Measurements from ENCODE around the gene DNAJC9.

DNAJC9 gene

DNA sequence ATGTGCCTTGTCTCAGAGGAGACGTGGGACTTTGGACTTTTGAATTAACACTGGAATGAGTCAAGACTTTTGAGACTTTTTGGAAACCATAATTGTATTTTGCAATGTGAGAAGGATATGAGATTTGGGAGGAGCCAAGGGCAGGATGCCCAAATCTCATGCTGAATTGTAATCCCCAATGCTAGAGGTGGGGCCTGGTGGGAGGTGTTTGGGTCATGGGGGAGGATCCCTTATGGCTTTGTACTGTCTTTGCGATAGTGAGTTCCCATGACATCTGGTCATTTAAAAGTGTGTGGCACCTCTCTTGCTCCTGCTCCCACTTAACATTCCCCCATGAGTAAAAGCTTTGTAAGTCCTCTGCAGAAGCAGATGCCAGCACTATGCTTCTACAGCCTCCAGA lies 39.2 kb downstream of the DNAJC9 start:
- no peaks in the 10 kb centered on the region for H3K79me2 ChIP-seq (ENCODE audit: control insufficient read depth, low read length)
- TF ChIP-seq, protein P1, sequence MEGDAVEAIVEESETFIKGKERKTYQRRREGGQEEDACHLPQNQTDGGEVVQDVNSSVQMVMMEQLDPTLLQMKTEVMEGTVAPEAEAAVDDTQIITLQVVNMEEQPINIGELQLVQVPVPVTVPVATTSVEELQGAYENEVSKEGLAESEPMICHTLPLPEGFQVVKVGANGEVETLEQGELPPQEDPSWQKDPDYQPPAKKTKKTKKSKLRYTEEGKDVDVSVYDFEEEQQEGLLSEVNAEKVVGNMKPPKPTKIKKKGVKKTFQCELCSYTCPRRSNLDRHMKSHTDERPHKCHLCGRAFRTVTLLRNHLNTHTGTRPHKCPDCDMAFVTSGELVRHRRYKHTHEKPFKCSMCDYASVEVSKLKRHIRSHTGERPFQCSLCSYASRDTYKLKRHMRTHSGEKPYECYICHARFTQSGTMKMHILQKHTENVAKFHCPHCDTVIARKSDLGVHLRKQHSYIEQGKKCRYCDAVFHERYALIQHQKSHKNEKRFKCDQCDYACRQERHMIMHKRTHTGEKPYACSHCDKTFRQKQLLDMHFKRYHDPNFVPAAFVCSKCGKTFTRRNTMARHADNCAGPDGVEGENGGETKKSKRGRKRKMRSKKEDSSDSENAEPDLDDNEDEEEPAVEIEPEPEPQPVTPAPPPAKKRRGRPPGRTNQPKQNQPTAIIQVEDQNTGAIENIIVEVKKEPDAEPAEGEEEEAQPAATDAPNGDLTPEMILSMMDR (IDR thresholded peaks at IDR 0.05; ENCODE audit: low read depth, low read length, poor library complexity, severe bottlenecking) = no peak
- TF ChIP-seq EZH2phosphoT487 (IDR thresholded peaks at IDR 0.05; ENCODE audit: borderline replicate concordance, low read length) = no peak
- H3K9me2 ChIP-seq (replicated peaks; ENCODE audit: control insufficient read depth, low read length) = no peaks in the 10 kb centered on the region
- no peaks in the 10 kb centered on the region for H3F3A ChIP-seq (ENCODE audit: control insufficient read depth, insufficient read depth)
- H4K20me1 ChIP-seq (ENCODE audit: control insufficient read depth, insufficient read depth, low read depth, low read length) = no peaks in the 10 kb centered on the region
- H3K4me3 ChIP-seq (ENCODE audit: low read length) = no peak overlapping the region
- H3K27me3 ChIP-seq (ENCODE audit: control insufficient read depth, low read length) = no peaks in the 10 kb centered on the region
- no peak overlapping the region for H3K4me2 ChIP-seq (ENCODE audit: low read length)
- no peaks in the 10 kb centered on the region for H3K36me3 ChIP-seq (ENCODE audit: control insufficient read depth, low read length)
- H3K4me1 ChIP-seq (ENCODE audit: control insufficient read depth, low read length) = no peaks in the 10 kb centered on the region
- no peak overlapping the region for H3K27ac ChIP-seq (ENCODE audit: low read depth, low read length)
- H3K9me3 ChIP-seq (ENCODE audit: control insufficient read depth, insufficient read depth, low read length) = no peaks in the 10 kb centered on the region

DNA sequence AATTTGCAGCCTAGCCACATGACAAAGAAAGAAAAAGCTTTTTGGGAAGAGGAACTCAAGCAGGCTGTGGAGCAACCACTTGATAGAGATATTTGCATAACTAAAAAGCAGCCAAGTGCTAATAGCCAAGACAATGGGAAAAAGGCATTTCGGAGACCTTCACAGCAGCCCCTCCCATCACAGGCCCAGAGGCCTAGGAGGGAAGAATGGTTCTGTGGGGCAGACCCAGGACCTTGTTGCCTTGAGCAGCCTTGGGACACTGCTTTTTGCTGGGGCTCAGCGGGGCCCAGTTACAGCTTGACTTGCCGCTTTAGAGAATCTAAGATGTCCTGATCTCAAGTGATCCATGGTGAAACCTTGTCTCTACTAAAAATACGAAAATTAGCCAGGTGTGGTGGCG lies 40.7 kb downstream of the DNAJC9 start:
- Histone ChIP-seq H3K79me2 (ENCODE audit: control insufficient read depth, low read length) (no peaks in the 10 kb centered on the region), H3K4me1 (ENCODE audit: control insufficient read depth, low read length) (no peaks in the 10 kb centered on the region), H3K9me2 (replicated peaks; ENCODE audit: control insufficient read depth, low read length) (no peaks in the 10 kb centered on the region), H4K20me1 (ENCODE audit: control insufficient read depth, insufficient read depth, low read depth, low read length) (no peaks in the 10 kb centered on the region), H3K4me3 (ENCODE audit: low read length) (no peak overlapping the region), H3K4me2 (ENCODE audit: low read length) (no peak overlapping the region), H3K27me3 (ENCODE audit: control insufficient read depth, low read length) (no peaks in the 10 kb centered on the region), H3K27ac (ENCODE audit: low read depth, low read length) (no peak overlapping the region), H3F3A (ENCODE audit: control insufficient read depth, insufficient read depth) (no peaks in the 10 kb centered on the region), H3K36me3 (ENCODE audit: control insufficient read depth, low read length) (no peaks in the 10 kb centered on the region), H3K9me3 (ENCODE audit: control insufficient read depth, insufficient read depth, low read length) (no peaks in the 10 kb centered on the region)
- TF ChIP-seq, protein P1 (IDR thresholded peaks at IDR 0.05; ENCODE audit: low read depth, low read length, poor library complexity, severe bottlenecking) = no peak
- TF ChIP-seq EZH2phosphoT487 (IDR thresholded peaks at IDR 0.05; ENCODE audit: borderline replicate concordance, low read length) = no peak

DNA sequence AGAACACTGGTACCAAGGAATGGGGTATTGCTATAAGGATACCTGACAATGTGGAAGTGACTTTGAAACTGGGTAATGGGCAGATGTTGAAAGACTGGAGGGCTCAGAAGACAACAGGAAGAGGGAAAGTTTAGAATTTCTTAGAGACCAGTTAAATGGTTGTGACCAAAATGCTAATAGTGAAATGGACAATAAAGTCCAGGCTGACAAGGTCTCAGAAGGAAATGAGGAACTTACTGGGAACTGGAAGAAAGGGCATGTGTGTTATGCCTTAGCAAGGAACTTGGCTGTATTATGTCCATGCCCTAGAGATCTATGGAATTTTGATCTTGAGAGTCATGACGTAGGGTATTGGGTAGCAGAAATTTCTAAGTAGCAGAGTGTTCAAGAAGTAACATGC lies 41.2 kb downstream of the DNAJC9 start:
- H4K20me1 ChIP-seq (ENCODE audit: control insufficient read depth, insufficient read depth, low read depth, low read length) = no peaks in the 10 kb centered on the region
- no peak overlapping the region for H3K4me3 ChIP-seq (ENCODE audit: low read length)
- H3K36me3 ChIP-seq (ENCODE audit: control insufficient read depth, low read length) = no peaks in the 10 kb centered on the region
- H3K9me3 ChIP-seq (ENCODE audit: control insufficient read depth, insufficient read depth, low read length) = no peaks in the 10 kb centered on the region
- no peaks in the 10 kb centered on the region for H3K79me2 ChIP-seq (ENCODE audit: control insufficient read depth, low read length)
- no peaks in the 10 kb centered on the region for H3F3A ChIP-seq (ENCODE audit: control insufficient read depth, insufficient read depth)
- TF ChIP-seq EZH2phosphoT487 (IDR thresholded peaks at IDR 0.05; ENCODE audit: borderline replicate concordance, low read length) = no peak
- TF ChIP-seq, protein P1 (IDR thresholded peaks at IDR 0.05; ENCODE audit: low read depth, low read length, poor library complexity, severe bottlenecking) = no peak
- no peaks in the 10 kb centered on the region for H3K27me3 ChIP-seq (ENCODE audit: control insufficient read depth, low read length)
- no peak overlapping the region for H3K4me2 ChIP-seq (ENCODE audit: low read length)
- no peaks in the 10 kb centered on the region for H3K4me1 ChIP-seq (ENCODE audit: control insufficient read depth, low read length)
- no peak overlapping the region for H3K27ac ChIP-seq (ENCODE audit: low read depth, low read length)
- no peaks in the 10 kb centered on the region for H3K9me2 ChIP-seq (replicated peaks; ENCODE audit: control insufficient read depth, low read length)

DNA sequence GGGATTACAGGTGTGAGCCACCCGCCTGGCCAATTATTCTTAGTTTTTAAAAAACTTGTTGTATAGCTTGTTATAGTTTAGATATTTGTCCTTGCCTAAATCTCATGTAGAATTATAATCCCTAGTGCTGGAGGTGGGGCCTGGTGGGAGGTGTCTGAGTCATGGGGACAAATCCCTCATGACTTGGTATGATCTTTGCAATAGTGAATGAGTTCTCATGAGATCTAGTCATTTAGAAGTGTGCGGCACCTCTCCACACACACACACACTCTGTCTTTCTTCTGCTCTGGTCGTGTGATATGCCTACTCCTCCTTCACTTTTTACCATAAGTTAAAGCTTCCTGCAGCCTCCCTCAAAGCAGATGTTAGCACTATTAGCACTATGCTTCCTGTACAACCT lies 42.0 kb downstream of the DNAJC9 start:
- Histone ChIP-seq H3K79me2 (ENCODE audit: control insufficient read depth, low read length) (no peaks in the 10 kb centered on the region), H3K4me1 (ENCODE audit: control insufficient read depth, low read length) (no peaks in the 10 kb centered on the region), H3K4me2 (ENCODE audit: low read length) (no peak overlapping the region), H4K20me1 (ENCODE audit: control insufficient read depth, insufficient read depth, low read depth, low read length) (no peaks in the 10 kb centered on the region), H3K9me3 (ENCODE audit: control insufficient read depth, insufficient read depth, low read length) (no peaks in the 10 kb centered on the region), H3K4me3 (ENCODE audit: low read length) (no peak overlapping the region), H3K9me2 (replicated peaks; ENCODE audit: control insufficient read depth, low read length) (no peaks in the 10 kb centered on the region), H3K36me3 (ENCODE audit: control insufficient read depth, low read length) (no peaks in the 10 kb centered on the region), H3F3A (ENCODE audit: control insufficient read depth, insufficient read depth) (no peaks in the 10 kb centered on the region), H3K27ac (ENCODE audit: low read depth, low read length) (no peak overlapping the region), H3K27me3 (ENCODE audit: control insufficient read depth, low read length) (no peaks in the 10 kb centered on the region)
- no peak for TF ChIP-seq EZH2phosphoT487 (IDR thresholded peaks at IDR 0.05; ENCODE audit: borderline replicate concordance, low read length)
- TF ChIP-seq, protein P1 (IDR thresholded peaks at IDR 0.05; ENCODE audit: low read depth, low read length, poor library complexity, severe bottlenecking) = no peak

Data from DOHH2 (cell line).